Astrocyte (in vitro differentiated cells and primary cell): ENCODE measurements around the gene PDE1C. TPM values are rescaled to one million over a fixed set of nuclear protein-coding genes. Genes with fewer than 3 reads are reported as not detected.
A peak's percentile ranks its signal among the peaks of the same experiment; 100 is the strongest.

Source experiments
- DNase-seq: peaks from one replicate; pipeline ENCODE4 v3.0.0-alpha.2; 2010; ENCODE audit warnings: low read depth
- FAIRE-seq: peaks from 2 replicates; lab custom pipeline; 2011; peaks lifted over from hg19 to GRCh38; lab: Jason Lieb, UNC
- H2AFZ ChIP-seq: 2 replicates; pipeline ENCODE4 v1.6.0; 2012; ENCODE audit warnings: low read depth, low read length, inconsistent platforms
- H3K27ac ChIP-seq: 2 replicates; pipeline ENCODE4 v1.5.1; 2011; ENCODE audit warnings: low read depth, low read length, inconsistent platforms
- H3K27me3 ChIP-seq: 2 replicates; pipeline ENCODE4 v1.6.0; 2011; ENCODE audit warnings: low read length, inconsistent platforms; ENCODE audit not compliant: insufficient read depth
- H3K36me3 ChIP-seq: 2 replicates; pipeline ENCODE4 v1.5.1; 2011; ENCODE audit warnings: low read length, inconsistent platforms; ENCODE audit not compliant: insufficient read depth
- H3K4me1 ChIP-seq: 2 replicates; pipeline ENCODE4 v1.5.1; 2011; ENCODE audit warnings: low read length, inconsistent platforms; ENCODE audit not compliant: insufficient read depth
- H3K4me2 ChIP-seq: 2 replicates; pipeline ENCODE4 v1.6.0; 2012; ENCODE audit warnings: low read length, inconsistent platforms
- H3K4me3 ChIP-seq: 2 replicates; pipeline ENCODE4 v1.5.1; 2011; ENCODE audit warnings: low read depth, mild to moderate bottlenecking, low read length, inconsistent platforms; ENCODE audit not compliant: insufficient read depth
- H3K79me2 ChIP-seq: 2 replicates; pipeline ENCODE4 v1.6.0; 2012; ENCODE audit warnings: mild to moderate bottlenecking, low read length, inconsistent platforms; ENCODE audit not compliant: insufficient read depth
- H3K9ac ChIP-seq: 2 replicates; pipeline ENCODE4 v1.6.0; 2012; ENCODE audit warnings: mild to moderate bottlenecking, low read length, inconsistent platforms
- H3K9me3 ChIP-seq: 2 replicates; pipeline ENCODE4 v1.5.1; 2012; ENCODE audit warnings: low read depth, mild to moderate bottlenecking, low read length, inconsistent platforms; ENCODE audit not compliant: insufficient read depth
- H4K20me1 ChIP-seq: 2 replicates; pipeline ENCODE4 v1.6.0; 2012; ENCODE audit warnings: low read length, inconsistent platforms; ENCODE audit not compliant: insufficient read depth
- H3K27ac Mint-ChIP-seq: one replicate; pipeline ENCODE4 v1.8.0; 2021; ENCODE audit warnings: mild to moderate bottlenecking, mixed read lengths; ENCODE audit not compliant: unreplicated experiment
- H3K27me3 Mint-ChIP-seq: one replicate; pipeline ENCODE4 v1.8.0; 2021; ENCODE audit warnings: low read depth, mixed read lengths; ENCODE audit not compliant: unreplicated experiment
- H3K36me3 Mint-ChIP-seq: one replicate; pipeline ENCODE4 v1.8.0; 2021; ENCODE audit warnings: low read depth, mixed read lengths; ENCODE audit not compliant: unreplicated experiment
- H3K4me1 Mint-ChIP-seq: one replicate; pipeline ENCODE4 v1.8.0; 2021; ENCODE audit warnings: low read depth, mixed read lengths; ENCODE audit not compliant: unreplicated experiment
- H3K4me3 Mint-ChIP-seq: one replicate; pipeline ENCODE4 v1.8.0; 2021; ENCODE audit warnings: mild to moderate bottlenecking, moderate library complexity, mixed read lengths; ENCODE audit not compliant: unreplicated experiment
- H3K9me3 Mint-ChIP-seq: one replicate; pipeline ENCODE4 v1.8.0; 2021; ENCODE audit warnings: mild to moderate bottlenecking, mixed read lengths; ENCODE audit not compliant: unreplicated experiment
- EZH2 ChIP-seq: IDR thresholded peaks from 2 replicates; pipeline ENCODE4 v1.6.1; 2012; ENCODE audit warnings: mild to moderate bottlenecking, low read length, inconsistent platforms; ENCODE audit not compliant: insufficient read depth
- total RNA-seq: library from RNA; stranded (reverse); gene quantifications from 2 replicates; pipeline ENCODE4 v1.2.1, GENCODE V29; 2021
- TF ChIP-seq, protein P1 (sequence below): IDR thresholded peaks from 2 replicates; pipeline ENCODE4 v1.5.1; 2011; ENCODE audit warnings: low read depth, mild to moderate bottlenecking, inconsistent platforms, low read length, moderate library complexity; ENCODE audit not compliant: insufficient read depth

PDE1C gene
- total RNA-seq, 1 donor from 2014 or later, result 31.6 TPM

DNA sequence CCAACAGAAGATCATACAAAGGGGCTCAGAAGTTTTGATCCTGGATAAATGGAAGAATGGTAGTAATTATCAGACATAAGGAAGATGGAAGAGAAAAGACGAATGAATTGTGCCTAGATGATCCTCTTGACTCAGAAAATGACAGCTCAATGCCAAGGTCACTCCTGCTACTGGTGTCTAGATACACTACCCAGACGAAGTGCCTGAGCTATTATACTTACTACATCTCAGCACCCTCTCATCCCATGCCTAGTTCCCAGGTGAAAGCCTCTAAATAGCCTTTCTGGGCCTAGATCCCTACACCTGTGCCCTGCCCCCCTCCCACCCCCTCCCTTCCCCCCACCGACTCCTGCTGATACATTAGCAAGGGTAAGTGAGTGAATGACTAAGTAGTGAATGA, 25.5 kb downstream of the PDE1C start:
- no peak overlapping the region for H3K4me2 ChIP-seq
- H3K9me3 Mint-ChIP-seq, result no peaks in the 10 kb centered on the region
- H4K20me1 ChIP-seq, result no peaks in the 10 kb centered on the region
- no peak overlapping the region for H2AFZ ChIP-seq
- peaks cover 15% of the 10 kb centered on the region for H3K4me1 ChIP-seq
- no peaks in the 10 kb centered on the region for H3K9me3 ChIP-seq
- H3K9ac ChIP-seq, result no peak overlapping the region
- FAIRE-seq (no peak), DNase-seq (no peak)
- no peak overlapping the region for H3K4me3 Mint-ChIP-seq
- H3K4me1 Mint-ChIP-seq, result peaks cover 22% of the 10 kb centered on the region
- no peak overlapping the region for H3K27ac ChIP-seq
- H3K36me3 ChIP-seq, result no peaks in the 10 kb centered on the region
- H3K27me3 Mint-ChIP-seq, result no peaks in the 10 kb centered on the region
- H3K27me3 ChIP-seq, result no peaks in the 10 kb centered on the region
- H3K27ac Mint-ChIP-seq, result no peak overlapping the region
- peaks cover 18% of the 10 kb centered on the region for H3K79me2 ChIP-seq
- no peak overlapping the region for H3K4me3 ChIP-seq
- H3K36me3 Mint-ChIP-seq, result no peaks in the 10 kb centered on the region
- TF ChIP-seq, protein P1, sequence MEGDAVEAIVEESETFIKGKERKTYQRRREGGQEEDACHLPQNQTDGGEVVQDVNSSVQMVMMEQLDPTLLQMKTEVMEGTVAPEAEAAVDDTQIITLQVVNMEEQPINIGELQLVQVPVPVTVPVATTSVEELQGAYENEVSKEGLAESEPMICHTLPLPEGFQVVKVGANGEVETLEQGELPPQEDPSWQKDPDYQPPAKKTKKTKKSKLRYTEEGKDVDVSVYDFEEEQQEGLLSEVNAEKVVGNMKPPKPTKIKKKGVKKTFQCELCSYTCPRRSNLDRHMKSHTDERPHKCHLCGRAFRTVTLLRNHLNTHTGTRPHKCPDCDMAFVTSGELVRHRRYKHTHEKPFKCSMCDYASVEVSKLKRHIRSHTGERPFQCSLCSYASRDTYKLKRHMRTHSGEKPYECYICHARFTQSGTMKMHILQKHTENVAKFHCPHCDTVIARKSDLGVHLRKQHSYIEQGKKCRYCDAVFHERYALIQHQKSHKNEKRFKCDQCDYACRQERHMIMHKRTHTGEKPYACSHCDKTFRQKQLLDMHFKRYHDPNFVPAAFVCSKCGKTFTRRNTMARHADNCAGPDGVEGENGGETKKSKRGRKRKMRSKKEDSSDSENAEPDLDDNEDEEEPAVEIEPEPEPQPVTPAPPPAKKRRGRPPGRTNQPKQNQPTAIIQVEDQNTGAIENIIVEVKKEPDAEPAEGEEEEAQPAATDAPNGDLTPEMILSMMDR, result no peak
- TF ChIP-seq EZH2, result no peak

DNA sequence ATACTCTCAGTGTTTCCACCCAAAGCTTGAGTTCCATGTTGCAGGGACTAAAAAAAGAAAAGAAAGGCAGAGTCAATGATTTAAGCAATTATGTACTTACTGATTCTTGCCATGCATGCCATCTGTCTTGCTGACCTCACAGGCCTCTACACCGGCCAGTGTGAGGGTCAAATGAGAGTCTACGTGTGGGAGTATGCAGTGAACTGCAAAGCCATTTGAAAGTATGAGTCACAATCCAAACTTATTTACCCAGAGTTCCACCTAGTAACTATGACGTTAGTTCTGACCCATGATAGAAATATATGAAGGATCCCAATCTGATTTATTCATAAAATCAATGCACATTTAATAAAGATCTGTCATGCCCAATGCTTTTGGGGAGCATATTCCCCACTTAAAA, 26.5 kb downstream of the PDE1C start:
- H3K36me3 ChIP-seq, result no peaks in the 10 kb centered on the region
- peak; percentile 90 for DNase-seq
- H3K4me2 ChIP-seq, result peak overlapping the region; percentile 53
- H3K27ac Mint-ChIP-seq, result peak overlapping the region; percentile 37
- no peak overlapping the region for H2AFZ ChIP-seq
- peaks cover 24% of the 10 kb centered on the region for H3K79me2 ChIP-seq
- TF ChIP-seq, protein P1, result no peak
- no peaks in the 10 kb centered on the region for H3K27me3 Mint-ChIP-seq
- no peaks in the 10 kb centered on the region for H4K20me1 ChIP-seq
- no peak overlapping the region for H3K9ac ChIP-seq
- H3K9me3 ChIP-seq, result no peaks in the 10 kb centered on the region
- no peak overlapping the region for H3K4me3 ChIP-seq
- no peaks in the 10 kb centered on the region for H3K9me3 Mint-ChIP-seq
- peaks cover 15% of the 10 kb centered on the region for H3K4me1 ChIP-seq
- no peak for FAIRE-seq
- no peaks in the 10 kb centered on the region for H3K36me3 Mint-ChIP-seq
- H3K4me1 Mint-ChIP-seq, result peaks cover 14% of the 10 kb centered on the region
- H3K27me3 ChIP-seq, result no peaks in the 10 kb centered on the region
- H3K4me3 Mint-ChIP-seq, result no peak overlapping the region
- H3K27ac ChIP-seq, result peak overlapping the region; percentile 39

DNA sequence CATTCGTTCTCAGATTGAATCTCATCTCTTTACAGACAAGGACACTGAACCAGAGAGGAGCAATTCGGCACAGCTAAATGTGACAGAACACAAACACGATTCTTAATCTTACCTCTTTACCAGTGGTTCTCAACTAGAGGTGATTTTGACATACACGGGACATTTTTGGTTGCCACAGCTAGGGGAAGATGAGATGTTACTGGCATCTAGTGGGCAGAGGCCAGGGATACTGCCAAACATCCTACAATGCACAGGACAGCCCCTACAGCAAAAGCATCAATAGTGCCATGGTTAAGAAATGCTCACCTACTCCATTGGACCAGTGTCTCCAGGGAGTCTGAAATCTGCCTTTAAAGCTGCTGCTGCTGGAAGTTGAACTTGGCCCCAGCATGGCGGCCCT, 27.3 kb downstream of the PDE1C start:
- H3K27me3 Mint-ChIP-seq, result no peaks in the 10 kb centered on the region
- H3K4me3 Mint-ChIP-seq, result no peak overlapping the region
- Histone ChIP-seq H3K4me1 (peaks cover 15% of the 10 kb centered on the region), H3K4me3 (no peak overlapping the region), H3K4me2 (no peak overlapping the region), H3K36me3 (no peaks in the 10 kb centered on the region), H2AFZ (no peak overlapping the region), H3K9me3 (no peaks in the 10 kb centered on the region), H3K9ac (no peak overlapping the region), H3K79me2 (peaks cover 24% of the 10 kb centered on the region), H3K27ac (no peak overlapping the region), H3K27me3 (no peaks in the 10 kb centered on the region), H4K20me1 (no peaks in the 10 kb centered on the region)
- DNase-seq (no peak), FAIRE-seq (no peak)
- TF ChIP-seq EZH2, result no peak
- TF ChIP-seq, protein P1, result no peak
- no peak overlapping the region for H3K27ac Mint-ChIP-seq
- H3K4me1 Mint-ChIP-seq, result peaks cover 14% of the 10 kb centered on the region
- no peaks in the 10 kb centered on the region for H3K36me3 Mint-ChIP-seq
- no peaks in the 10 kb centered on the region for H3K9me3 Mint-ChIP-seq
